Esophagus (tissue), 2 donors: ENCODE data around the gene ITSN1. TPM values are rescaled to one million over a fixed set of nuclear protein-coding genes. Genes with fewer than 3 reads are reported as not detected.

Source experiments
- H3K27ac ChIP-seq, 2 donors: one replicate each; pipeline ENCODE4 v1.5.1; 2013; ENCODE audit warnings: low read depth in 2 of 2, mild to moderate bottlenecking in 2 of 2, inconsistent platforms in 1 of 2, low read length in 1 of 2, moderate library complexity in 1 of 2
- H3K27me3 ChIP-seq, 2 donors: one replicate each; pipeline ENCODE4 v1.6.1; 2013; ENCODE audit warnings: low read length in 2 of 2, control low read depth in 1 of 2, mild to moderate bottlenecking in 1 of 2; ENCODE audit not compliant: insufficient read depth in 2 of 2, control insufficient read depth in 1 of 2
- H3K36me3 ChIP-seq, 2 donors: one replicate each; pipeline ENCODE4 v1.6.1; 2013; ENCODE audit warnings: low read length in 1 of 2; ENCODE audit not compliant: control insufficient read depth in 2 of 2, insufficient read depth in 2 of 2
- H3K4me1 ChIP-seq, 2 donors: one replicate each; pipeline ENCODE4 v1.6.1; 2013; ENCODE audit warnings: low read length in 1 of 2; ENCODE audit not compliant: control insufficient read depth in 2 of 2, insufficient read depth in 2 of 2
- H3K4me3 ChIP-seq, 2 donors: one replicate each; pipeline ENCODE4 v1.5.1; 2013; ENCODE audit warnings: low read length in 2 of 2, mild to moderate bottlenecking in 2 of 2, low read depth in 1 of 2, moderate library complexity in 1 of 2
- H3K9me3 ChIP-seq, 2 donors: one replicate each; pipeline ENCODE4 v1.6.1; 2013; ENCODE audit warnings: mild to moderate bottlenecking in 2 of 2, low read depth in 1 of 2, low read length in 1 of 2, moderate library complexity in 1 of 2; ENCODE audit not compliant: control insufficient read depth in 2 of 2, insufficient read depth in 1 of 2
- WGBS, 2 donors: extraction: QIAGEN DNeasy Blood & Tissue Kit; methylation state at CpG; one replicate each; pipeline ENCODE4 v1.1.7; 2013; 5-methylcytosine and 5-hydroxymethylcytosine counted together
- polyA plus RNA-seq, 2 donors: library from polyadenylated mRNA; stranded (reverse); fragments of 200-250 nt; gene quantifications; one replicate each; pipeline ENCODE4 v1.2.3, GENCODE V29; 2013
- donor health status: healthy with polysubstance abuse.
- donor health status: Bipolar disorder and iron deficiency.

ITSN1 gene
- polyA plus RNA-seq, 2 donors, result 6.6 to 8.9 TPM

DNA sequence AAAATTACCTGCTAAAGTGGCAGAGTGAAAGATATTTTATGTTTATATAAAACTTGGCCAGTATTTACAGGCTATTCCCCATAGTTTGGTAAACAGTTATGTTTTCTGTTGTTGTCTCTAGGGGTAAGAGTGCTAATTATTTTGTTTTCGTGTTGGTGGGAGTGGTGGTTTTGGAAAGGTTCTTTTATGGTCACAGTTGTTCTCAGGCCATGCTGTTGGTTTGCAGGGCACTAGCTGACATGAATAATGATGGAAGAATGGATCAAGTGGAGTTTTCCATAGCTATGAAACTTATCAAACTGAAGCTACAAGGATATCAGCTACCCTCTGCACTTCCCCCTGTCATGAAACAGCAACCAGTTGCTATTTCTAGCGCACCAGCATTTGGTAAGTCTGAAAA, 92.5 kb downstream of the ITSN1 start:
- Histone ChIP-seq H3K9me3 (no peaks in the 10 kb centered on the region), H3K4me1 (no peaks in the 10 kb centered on the region), H3K27ac (no peak overlapping the region), H3K4me3 (no peak overlapping the region), H3K36me3 (no peaks in the 10 kb centered on the region), H3K27me3 (no peaks in the 10 kb centered on the region)
- 88 to 91% methylated on average over 2 of the region's 2 CpGs for WGBS, 2 donors

DNA sequence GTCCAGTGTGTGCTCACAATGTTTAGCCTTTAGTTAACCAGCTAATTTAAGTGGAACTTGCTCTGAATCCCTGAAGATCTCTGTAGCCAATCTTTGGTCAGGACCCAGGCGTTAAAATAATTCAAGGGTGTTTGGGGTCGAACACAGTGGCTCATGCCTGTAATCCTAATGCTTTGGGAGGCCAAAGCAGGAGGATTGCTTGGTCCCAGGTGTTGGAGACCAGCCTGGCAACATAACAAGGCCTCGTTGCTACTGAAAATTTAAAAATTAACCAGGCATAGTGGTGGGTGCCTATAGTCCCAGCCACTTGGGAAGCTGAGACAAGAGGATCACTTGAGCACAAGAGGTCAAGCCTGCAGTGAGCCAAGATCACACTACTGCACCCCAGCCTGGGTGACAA, 94.3 kb downstream of the ITSN1 start:
- no peaks in the 10 kb centered on the region for H3K9me3 ChIP-seq
- H3K4me1 ChIP-seq, result no peaks in the 10 kb centered on the region
- H3K4me3 ChIP-seq, result no peak overlapping the region
- H3K36me3 ChIP-seq, result no peaks in the 10 kb centered on the region
- no peaks in the 10 kb centered on the region for H3K27me3 ChIP-seq
- no peak overlapping the region for H3K27ac ChIP-seq
- 83 to 88% methylated on average over 3 of the region's 3 CpGs for WGBS, 2 donors

DNA sequence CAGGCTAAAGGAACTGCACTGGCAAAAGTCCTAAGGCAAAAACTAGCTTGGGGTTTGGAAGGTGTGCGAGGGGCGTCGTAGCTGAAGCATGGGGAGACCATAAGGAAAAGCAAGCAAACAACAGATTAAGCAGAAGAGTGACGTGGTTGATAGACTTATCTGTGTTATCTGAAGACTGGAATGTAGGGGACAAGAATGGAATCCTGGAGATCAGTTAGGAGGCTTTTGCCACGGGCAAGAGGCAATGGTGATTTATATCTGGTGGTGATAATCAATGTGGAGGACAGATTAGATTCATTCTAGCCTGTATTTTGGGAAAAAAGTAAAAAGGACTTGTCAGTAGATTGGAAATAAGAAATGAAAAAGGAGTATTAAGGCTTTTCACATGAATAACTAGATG, 97.4 kb downstream of the ITSN1 start:
- Histone ChIP-seq H3K9me3 (no peaks in the 10 kb centered on the region), H3K36me3 (no peaks in the 10 kb centered on the region), H3K4me3 (no peak overlapping the region), H3K4me1 (no peaks in the 10 kb centered on the region), H3K27ac (no peak overlapping the region), H3K27me3 (no peaks in the 10 kb centered on the region)
- WGBS, 2 donors, result 84 to 88% methylated on average over 5 of the region's 5 CpGs

DNA sequence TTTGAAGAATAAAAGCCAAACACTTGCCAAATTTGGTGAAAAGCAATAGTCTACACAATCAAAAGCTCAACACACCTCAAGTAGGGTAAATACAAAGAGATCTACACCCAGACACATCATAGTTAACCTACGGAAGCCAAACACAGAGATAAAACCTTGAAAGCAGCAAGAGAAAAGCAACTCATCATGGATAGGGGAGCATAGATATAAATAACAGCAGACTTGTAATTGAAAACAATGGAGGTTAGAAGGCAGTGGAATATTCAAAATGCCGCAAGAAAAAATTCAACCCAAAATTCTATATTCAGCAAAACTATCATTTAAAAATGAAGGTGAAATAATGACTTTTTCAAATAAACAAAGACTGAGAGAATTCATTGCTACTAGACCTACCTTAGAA, 105.1 kb downstream of the ITSN1 start:
- Histone ChIP-seq H3K27ac (no peak overlapping the region), H3K4me3 (no peak overlapping the region), H3K27me3 (no peaks in the 10 kb centered on the region), H3K9me3 (no peaks in the 10 kb centered on the region), H3K4me1 (no peaks in the 10 kb centered on the region), H3K36me3 (peaks cover 0 to 3% of the 10 kb centered on the region in 2 donors)
- 97 to 98% methylated on average over 2 of the region's 2 CpGs for WGBS, 2 donors

GRCh38 chr21:33748903-33749302, 106.6 kb downstream of the ITSN1 start:
- H3K27ac ChIP-seq, result no peak overlapping the region
- H3K9me3 ChIP-seq, result no peaks in the 10 kb centered on the region
- 96% methylated on average over 3 of the region's 3 CpGs for WGBS, 2 donors
- no peaks in the 10 kb centered on the region for H3K27me3 ChIP-seq
- H3K36me3 ChIP-seq, result peaks cover 0 to 3% of the 10 kb centered on the region in 2 donors
- H3K4me3 ChIP-seq, result no peak overlapping the region
- H3K4me1 ChIP-seq, result no peaks in the 10 kb centered on the region

DNA sequence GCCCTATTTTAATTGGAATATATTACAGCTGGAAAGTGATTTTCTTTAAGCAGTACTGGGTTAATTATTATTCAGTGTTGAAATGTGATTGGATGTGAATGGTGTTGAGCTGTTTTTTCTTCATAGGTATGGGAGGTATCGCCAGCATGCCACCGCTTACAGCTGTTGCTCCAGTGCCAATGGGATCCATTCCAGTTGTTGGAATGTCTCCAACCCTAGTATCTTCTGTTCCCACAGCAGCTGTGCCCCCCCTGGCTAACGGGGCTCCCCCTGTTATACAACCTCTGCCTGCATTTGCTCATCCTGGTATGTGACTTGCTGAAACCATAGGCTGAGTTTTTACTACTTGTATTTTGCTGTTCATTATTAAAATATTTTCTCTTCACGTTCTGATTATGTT, 107.7 kb downstream of the ITSN1 start:
- Histone ChIP-seq H3K27me3 (no peaks in the 10 kb centered on the region), H3K4me3 (no peak overlapping the region), H3K4me1 (no peaks in the 10 kb centered on the region), H3K9me3 (no peaks in the 10 kb centered on the region), H3K27ac (no peak overlapping the region), H3K36me3 (peaks cover 0 to 3% of the 10 kb centered on the region in 2 donors)
- 42 to 48% methylated on average over 4 of the region's 4 CpGs for WGBS, 2 donors

GRCh38 chr21:33751120-33751519, 108.8 kb downstream of the ITSN1 start:
- Histone ChIP-seq H3K4me1 (no peaks in the 10 kb centered on the region), H3K4me3 (no peak overlapping the region), H3K9me3 (no peaks in the 10 kb centered on the region), H3K36me3 (no peaks in the 10 kb centered on the region), H3K27me3 (no peaks in the 10 kb centered on the region), H3K27ac (no peak overlapping the region)
- 70 to 74% methylated on average over 1 of the region's 1 CpG for WGBS, 2 donors

DNA sequence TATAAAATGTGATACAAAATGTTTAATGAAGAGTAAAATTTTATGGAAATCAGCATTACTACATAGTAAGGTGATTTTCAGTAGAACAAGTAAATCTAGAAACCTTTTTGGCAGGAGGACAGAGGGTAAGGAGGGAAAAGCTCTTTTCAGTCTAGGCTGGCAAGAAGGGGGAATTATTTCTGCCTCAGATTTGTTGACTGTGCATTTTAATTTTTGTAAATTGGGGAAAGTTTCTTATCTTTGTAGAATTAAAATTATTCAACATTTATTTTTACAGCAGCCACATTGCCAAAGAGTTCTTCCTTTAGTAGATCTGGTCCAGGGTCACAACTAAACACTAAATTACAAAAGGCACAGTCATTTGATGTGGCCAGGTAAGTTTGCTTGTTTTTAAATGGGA, 109.2 kb downstream of the ITSN1 start:
- Histone ChIP-seq H3K4me3 (no peak overlapping the region), H3K4me1 (no peaks in the 10 kb centered on the region), H3K9me3 (no peaks in the 10 kb centered on the region), H3K27me3 (no peaks in the 10 kb centered on the region), H3K27ac (no peak overlapping the region), H3K36me3 (no peaks in the 10 kb centered on the region)

GRCh38 chr21:33752260-33752659, 110.0 kb downstream of the ITSN1 start:
- Histone ChIP-seq H3K9me3 (no peaks in the 10 kb centered on the region), H3K4me1 (no peaks in the 10 kb centered on the region), H3K4me3 (no peak overlapping the region), H3K36me3 (no peaks in the 10 kb centered on the region), H3K27me3 (no peaks in the 10 kb centered on the region), H3K27ac (no peak overlapping the region)
- 81 to 86% methylated on average over 2 of the region's 2 CpGs for WGBS, 2 donors

GRCh38 chr21:33753886-33754285, 111.6 kb downstream of the ITSN1 start:
- 71 to 83% methylated on average over 1 of the region's 1 CpG for WGBS, 2 donors
- Histone ChIP-seq H3K4me1 (no peaks in the 10 kb centered on the region), H3K36me3 (no peaks in the 10 kb centered on the region), H3K27ac (no peak overlapping the region), H3K9me3 (no peaks in the 10 kb centered on the region), H3K4me3 (no peak overlapping the region), H3K27me3 (no peaks in the 10 kb centered on the region)
